GM21528 (cell line): ENCODE results near the gene FGF19.

ENCODE experiments used
- ATAC-seq: cut with Tn5 transposase; IDR thresholded peaks from one replicate; pipeline ENCODE4 v1.9.1; 2021; ENCODE audit warnings: mild to moderate bottlenecking, moderate library complexity; ENCODE audit not compliant: unreplicated experiment, low FRiP score

FGF19 gene

GRCh38 chr11:69703768-69704507 is at the start of gene FGF19:
Gene FGF19, minus strand, starts transcription at chr11:69704022. Its CDS starts 146 bp downstream, at chr11:69703876.
- no peak for ATAC-seq

DNA sequence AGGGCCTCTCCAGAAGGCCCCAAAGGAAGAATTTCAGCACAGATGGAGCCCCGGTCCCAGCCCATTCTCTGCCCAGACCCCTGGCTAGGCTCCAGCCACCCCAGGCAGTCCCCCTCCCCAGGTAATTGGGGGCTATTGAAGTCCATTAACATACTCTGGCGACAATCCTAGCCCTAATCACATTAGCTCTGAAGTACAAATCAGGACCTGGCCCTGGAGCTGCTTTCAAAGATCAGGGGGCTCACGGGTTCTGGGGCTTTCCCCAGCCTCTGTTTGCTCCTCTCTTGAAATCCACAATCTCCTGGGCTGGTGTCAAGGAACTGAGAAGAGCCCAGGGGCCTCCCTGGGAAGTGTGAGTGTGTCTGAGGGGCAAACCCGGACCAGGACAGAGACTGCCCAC is 49.1 kb upstream of the FGF19 start:
- ATAC-seq: no peak

- no peak for ATAC-seq
Observed at GRCh38 chr11:69750875-69751597, 47.2 kb upstream of the FGF19 start.

GRCh38 chr11:69750108-69750850 is 46.5 kb upstream of the FGF19 start:
- ATAC-seq: no peak

DNA sequence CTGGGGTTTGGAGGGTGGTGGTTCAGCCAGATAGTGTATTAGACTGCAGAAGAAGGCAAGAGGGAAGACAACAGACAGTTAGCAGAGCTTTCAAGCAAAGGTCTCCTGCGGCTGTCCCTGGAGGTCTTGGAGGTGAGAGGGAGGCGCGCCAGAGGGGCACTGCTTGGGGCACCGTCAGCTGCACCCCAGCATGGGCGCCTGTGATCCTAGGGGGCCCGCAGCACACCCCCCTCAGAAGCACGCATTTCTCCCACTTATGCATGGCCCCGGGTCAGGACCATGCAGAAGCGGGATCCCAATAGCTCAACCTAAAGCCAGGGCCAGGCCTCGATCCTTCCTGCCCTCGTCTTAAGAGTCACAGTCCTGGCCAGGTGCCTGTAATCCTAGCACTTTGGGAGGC is 44.8 kb upstream of the FGF19 start:
- ATAC-seq: no peak

- no peak for ATAC-seq
Observed at GRCh38 chr11:69746752-69747742, 43.2 kb upstream of the FGF19 start.

DNA sequence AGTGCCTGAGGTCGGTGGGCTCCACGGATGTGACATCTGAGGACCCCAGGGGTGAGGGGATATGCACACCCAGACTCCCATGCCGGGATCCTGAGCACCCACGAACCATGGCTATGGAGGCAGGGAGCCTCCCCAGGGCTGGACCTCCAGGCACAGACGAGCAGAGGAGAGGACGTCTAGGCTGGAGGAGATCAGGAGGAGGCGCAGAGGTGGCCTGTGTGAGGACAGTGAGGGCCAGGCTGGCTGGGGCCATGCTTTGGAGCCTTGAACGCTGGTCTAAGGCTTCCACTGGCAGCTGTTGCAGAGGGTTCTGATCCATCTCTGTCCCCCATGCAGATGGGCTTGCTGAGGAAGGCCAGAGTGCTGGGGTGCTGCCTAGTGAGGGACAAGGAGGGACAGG is 42.3 kb upstream of the FGF19 start:
- ATAC-seq: no peak

GRCh38 chr11:69745201-69745600 is 41.4 kb upstream of the FGF19 start:
- no peak for ATAC-seq

DNA sequence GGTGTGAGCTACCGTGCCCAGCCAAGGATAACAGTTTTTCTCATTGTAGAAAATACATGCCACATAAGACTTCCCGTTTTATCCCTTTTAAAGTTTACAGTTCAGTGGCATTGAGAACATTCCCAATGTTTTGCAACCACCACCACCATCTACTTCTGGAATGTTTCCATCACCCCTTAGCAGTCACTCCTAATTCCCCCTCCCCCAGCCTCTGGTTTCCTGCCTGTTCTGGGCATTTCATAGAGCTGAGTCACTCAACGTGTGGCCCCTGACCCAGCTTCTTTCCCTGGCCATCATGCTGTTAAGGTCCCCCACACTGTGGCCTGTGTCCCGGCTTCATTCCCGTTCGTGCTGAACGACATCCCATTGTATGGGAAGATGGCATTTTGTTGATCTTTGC is 40.6 kb upstream of the FGF19 start:
- no peak for ATAC-seq

DNA sequence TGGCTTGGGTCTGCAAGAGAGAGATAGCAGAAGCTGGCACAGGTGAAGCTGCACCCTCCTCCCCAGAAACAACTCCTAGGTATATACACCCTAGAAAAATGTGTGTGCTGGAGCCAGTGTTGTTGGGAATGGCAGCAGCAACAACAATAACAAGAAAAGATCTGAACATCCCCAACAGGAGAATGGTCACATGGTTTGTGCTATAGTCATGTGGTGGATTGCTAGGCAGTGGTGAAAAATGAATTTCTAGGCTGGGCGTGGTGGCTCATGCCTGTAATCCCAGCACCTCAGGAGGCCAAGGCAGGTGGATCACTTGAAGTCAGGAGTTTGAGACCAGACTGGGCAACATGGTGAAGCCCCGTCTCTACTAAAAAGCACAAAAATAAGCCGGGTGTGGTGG is 31.0 kb upstream of the FGF19 start:
- ATAC-seq: no peak

GRCh38 chr11:69734367-69734766 is 30.5 kb upstream of the FGF19 start:
- no peak for ATAC-seq

DNA sequence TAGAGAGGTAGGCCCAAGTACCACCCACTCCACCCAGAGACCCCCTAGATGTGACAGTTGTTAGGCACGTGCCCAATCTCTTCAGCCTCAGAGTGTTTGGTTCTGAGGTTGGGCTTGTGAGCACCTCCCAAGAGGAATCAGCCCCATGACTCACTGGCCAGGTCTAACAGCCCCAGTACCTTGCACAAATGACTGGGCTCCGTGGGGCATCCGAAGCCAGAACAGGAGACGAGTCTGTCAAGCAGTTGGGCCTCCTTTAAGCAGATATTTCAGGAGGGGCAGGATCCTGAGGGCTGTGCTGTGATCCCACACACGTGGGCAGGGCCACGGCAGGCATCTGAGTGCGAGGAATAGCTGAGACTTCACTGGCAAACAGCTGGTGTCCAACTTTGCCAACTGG is 29.1 kb upstream of the FGF19 start:
- ATAC-seq: no peak

GRCh38 chr11:69731110-69731509 is 27.3 kb upstream of the FGF19 start:
- ATAC-seq: no peak

GRCh38 chr11:69730500-69730899 is 26.7 kb upstream of the FGF19 start:
- ATAC-seq: no peak

DNA sequence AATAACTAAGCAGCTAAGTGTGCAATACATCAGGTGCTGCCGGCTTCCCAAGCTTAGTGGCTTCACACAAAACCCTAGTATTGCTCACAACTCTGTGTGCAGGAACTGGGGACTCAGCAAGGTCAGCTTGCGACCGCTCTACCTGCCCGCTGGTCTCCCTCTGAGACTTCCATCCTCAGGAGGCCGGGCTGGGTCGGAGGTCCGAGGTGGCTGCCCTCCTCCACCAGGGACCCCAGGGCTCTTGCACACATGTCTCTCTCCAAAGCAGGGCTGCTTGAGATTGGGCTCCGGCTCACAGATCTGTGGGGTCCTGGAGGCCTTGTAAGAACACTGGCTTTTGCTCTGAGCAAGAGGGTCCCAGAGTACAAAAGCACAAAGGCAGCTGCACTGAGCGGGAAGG is 25.4 kb upstream of the FGF19 start:
- no peak for ATAC-seq

- no peak for ATAC-seq
Observed at GRCh38 chr11:69727266-69727665, 23.4 kb upstream of the FGF19 start.

GRCh38 chr11:69726481-69726880 is 22.7 kb upstream of the FGF19 start:
- no peak for ATAC-seq

DNA sequence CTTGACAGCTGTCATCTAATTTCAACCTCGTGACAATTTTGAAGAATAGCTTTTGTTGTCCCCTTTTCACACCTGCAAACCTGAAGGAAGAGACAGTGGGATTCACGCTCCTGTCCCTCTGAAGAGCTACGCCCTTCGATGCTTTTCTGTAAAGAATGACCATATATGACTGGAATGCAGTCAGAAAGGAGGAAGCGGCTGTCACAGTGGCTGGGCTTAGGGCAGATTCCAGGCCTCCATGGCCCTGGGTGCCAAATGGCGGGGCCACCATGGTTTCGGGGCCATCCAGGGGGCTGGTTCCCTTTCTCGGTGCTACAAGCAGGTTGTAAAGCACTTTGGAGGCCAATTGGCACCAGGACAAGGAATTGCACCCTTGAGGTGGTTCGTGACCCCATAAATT is 22.2 kb upstream of the FGF19 start:
- ATAC-seq: no peak

DNA sequence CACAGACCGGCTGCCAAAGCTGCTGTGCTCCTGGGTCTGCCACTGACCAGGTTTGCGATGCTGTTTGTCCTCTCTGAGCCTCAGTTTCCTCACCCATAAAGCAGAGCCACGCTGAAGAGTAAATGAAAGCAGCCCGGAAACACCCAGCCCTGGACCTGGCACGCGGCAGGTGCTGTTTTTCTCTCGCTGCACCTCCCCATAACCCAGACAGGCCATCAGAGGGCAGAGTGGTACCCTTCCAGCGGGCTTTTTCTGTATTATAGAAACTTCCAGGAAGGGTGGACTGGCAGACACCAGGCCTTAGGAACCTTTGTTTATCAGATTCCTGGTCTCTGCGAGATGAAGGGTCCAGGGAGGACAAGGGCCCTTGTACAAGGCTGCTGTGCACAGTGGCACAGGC is 17.9 kb upstream of the FGF19 start:
- no peak for ATAC-seq

DNA sequence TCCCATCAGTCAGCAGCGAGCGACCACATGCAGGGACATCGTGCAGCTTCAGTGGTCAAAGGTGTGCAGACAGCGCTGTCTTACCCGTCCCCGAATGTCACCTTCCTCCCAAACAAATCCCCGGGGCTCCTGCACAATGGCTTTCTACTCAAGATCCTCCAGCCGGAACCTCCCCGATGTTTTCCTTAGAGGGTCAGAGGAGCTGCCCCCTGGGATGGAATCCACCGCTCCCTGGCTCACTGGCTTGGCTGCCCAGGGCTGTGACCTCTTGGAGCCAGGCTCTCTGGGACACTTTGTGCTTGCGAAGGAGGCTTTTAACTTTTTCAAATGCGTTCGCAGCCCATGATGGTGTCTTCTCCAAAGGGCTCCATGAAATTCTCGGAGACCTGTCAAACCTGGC is 17.3 kb upstream of the FGF19 start:
- no peak for ATAC-seq
